ENCODE results near the gene ENSA. TPM values are rescaled to one million over a fixed set of nuclear protein-coding genes. Genes with fewer than 3 reads are reported as not detected.
"Not testable (repeated sequence)": the region's sequence is repeated elsewhere in the genome, so short reads cannot be mapped to it uniquely, and the experiment has no call there.

ENSA gene
- total RNA-seq, 1 experiment from 2014 or later: 207 TPM

- no peaks in the 10 kb centered on the region for H3K27me3 ChIP-seq (ENCODE audit: control insufficient read depth, insufficient read depth, low read length)
- H3K4me3 ChIP-seq (ENCODE audit: low read depth in 2 of 2, low read length in 2 of 2): no peak overlapping the region
- H3K9me3 ChIP-seq (ENCODE audit: control insufficient read depth, insufficient read depth, low read depth, low read length): no peaks in the 10 kb centered on the region
- ATAC-seq (no peak), DNase-seq (ENCODE audit: low read depth, low spot score) (no peak)
- peak overlapping the region; percentile 89 for H3K27ac ChIP-seq (ENCODE audit: low read length)
- CTCF ChIA-PET: no interaction called here
- in situ Hi-C loops (cut with HindIII; ENCODE audit: low pct_unique_long_range_greater_than_20kb, low sequenced_read_pairs) (no loop called here), intact Hi-C loops (cut with micrococcal nuclease; ENCODE audit: unreplicated experiment) (no loop called here)
- no TSS peak for BruUV-seq (replicated peaks)
- peaks cover 15% of the 10 kb centered on the region for H3K4me1 ChIP-seq (ENCODE audit: control insufficient read depth, insufficient read depth, low read length)
- TF ChIP-seq CTCF (IDR thresholded peaks at IDR 0.05) (no peak), TCF7L2 (IDR thresholded peaks at IDR 0.05; ENCODE audit: low read depth, low read length) (no peak), REST (IDR thresholded peaks at IDR 0.05; ENCODE audit: insufficient read depth in 1 of 2, low read depth in 2 of 2, low read length in 1 of 2) (no peak), SIN3A (IDR thresholded peaks at IDR 0.05; ENCODE audit: borderline replicate concordance, insufficient read depth, low read depth, low read length) (no peak), POLR2AphosphoS5 (IDR thresholded peaks at IDR 0.05; ENCODE audit: low read depth, low read length) (no peak)
- POLR2A ChIA-PET: interaction anchor here (0.8 to 1.0 kb wide), 2 partner anchors 15 to 33 kb away, joined by 3 read pairs; no protein-coding TSS in a partner anchor
- H3K36me3 ChIP-seq (ENCODE audit: control insufficient read depth, insufficient read depth, low read length): no peaks in the 10 kb centered on the region
Observed at GRCh38 chr1:150603711-150604110, 25.7 kb downstream of the ENSA start.

- H3K27me3 ChIP-seq (ENCODE audit: control insufficient read depth, insufficient read depth, low read length); H3K9me3 ChIP-seq (ENCODE audit: control insufficient read depth, insufficient read depth, low read depth, low read length); H3K36me3 ChIP-seq (ENCODE audit: control insufficient read depth, insufficient read depth, low read length); H3K27ac ChIP-seq (ENCODE audit: low read length); H3K4me3 ChIP-seq (ENCODE audit: low read depth in 2 of 2, low read length in 2 of 2); DNase-seq (ENCODE audit: low read depth, low spot score); CTCF ChIA-PET; BruUV-seq (replicated peaks); intact Hi-C loops (cut with micrococcal nuclease; ENCODE audit: unreplicated experiment); ATAC-seq; in situ Hi-C loops (cut with HindIII; ENCODE audit: low pct_unique_long_range_greater_than_20kb, low sequenced_read_pairs): not testable (repeated sequence)
- POLR2A ChIA-PET: interaction anchor here (0.7 kb wide), 2 partner anchors 27 to 39 kb away, joined by 7 to 10 read pairs; partner anchors contain the start of gene ENSA
- peaks cover 15% of the 10 kb centered on the region for H3K4me1 ChIP-seq (ENCODE audit: control insufficient read depth, insufficient read depth, low read length)
Observed at GRCh38 chr1:150602372-150602771, 27.0 kb downstream of the ENSA start.

- BruUV-seq (replicated peaks): no TSS peak
- ChIA-PET CTCF (no interaction called here), POLR2A (no interaction called here)
- DNase-seq (ENCODE audit: low read depth, low spot score) (no peak), ATAC-seq (no peak)
- no peaks in the 10 kb centered on the region for H3K9me3 ChIP-seq (ENCODE audit: control insufficient read depth, insufficient read depth, low read depth, low read length)
- H3K27me3 ChIP-seq (ENCODE audit: control insufficient read depth, insufficient read depth, low read length): no peaks in the 10 kb centered on the region
- no peaks in the 10 kb centered on the region for H3K36me3 ChIP-seq (ENCODE audit: control insufficient read depth, insufficient read depth, low read length)
- peaks cover 15% of the 10 kb centered on the region for H3K4me1 ChIP-seq (ENCODE audit: control insufficient read depth, insufficient read depth, low read length)
- TF ChIP-seq REST (IDR thresholded peaks at IDR 0.05; ENCODE audit: insufficient read depth in 1 of 2, low read depth in 2 of 2, low read length in 1 of 2): no peak
- no peak for TF ChIP-seq SIN3A (IDR thresholded peaks at IDR 0.05; ENCODE audit: borderline replicate concordance, insufficient read depth, low read depth, low read length)
- TF ChIP-seq POLR2AphosphoS5 (IDR thresholded peaks at IDR 0.05; ENCODE audit: low read depth, low read length): no peak
- TF ChIP-seq CTCF (IDR thresholded peaks at IDR 0.05): no peak
- TF ChIP-seq TCF7L2 (IDR thresholded peaks at IDR 0.05; ENCODE audit: low read depth, low read length): no peak
- in situ Hi-C loops (cut with HindIII; ENCODE audit: low pct_unique_long_range_greater_than_20kb, low sequenced_read_pairs) (no loop called here), intact Hi-C loops (cut with micrococcal nuclease; ENCODE audit: unreplicated experiment) (no loop called here)
- no peak overlapping the region for H3K4me3 ChIP-seq (ENCODE audit: low read depth in 2 of 2, low read length in 2 of 2)
- no peak overlapping the region for H3K27ac ChIP-seq (ENCODE audit: low read length)
Observed at GRCh38 chr1:150601540-150601939, 27.9 kb downstream of the ENSA start.

GRCh38 chr1:150598346-150598745 is 31.1 kb downstream of the ENSA start:
- in situ Hi-C loops (cut with HindIII; ENCODE audit: low pct_unique_long_range_greater_than_20kb, low sequenced_read_pairs); CTCF ChIA-PET; H3K4me3 ChIP-seq (ENCODE audit: low read depth in 2 of 2, low read length in 2 of 2); ATAC-seq; intact Hi-C loops (cut with micrococcal nuclease; ENCODE audit: unreplicated experiment); H3K9me3 ChIP-seq (ENCODE audit: control insufficient read depth, insufficient read depth, low read depth, low read length); H3K4me1 ChIP-seq (ENCODE audit: control insufficient read depth, insufficient read depth, low read length); H3K27me3 ChIP-seq (ENCODE audit: control insufficient read depth, insufficient read depth, low read length); BruUV-seq (replicated peaks); H3K36me3 ChIP-seq (ENCODE audit: control insufficient read depth, insufficient read depth, low read length); H3K27ac ChIP-seq (ENCODE audit: low read length); DNase-seq (ENCODE audit: low read depth, low spot score): not testable (repeated sequence)
- POLR2A ChIA-PET: interaction anchor here (0.7 kb wide), 1 partner anchor 571 kb away, joined by 4 read pairs; no protein-coding TSS in a partner anchor

All from Panc1 (cell line).